OCI-LY7 (cell line): Measurements from ENCODE around the gene TMEM69. TPM values are rescaled to one million over a fixed set of nuclear protein-coding genes. Genes with fewer than 3 reads are reported as not detected.
"Not testable (repeated sequence)": the region's sequence is repeated elsewhere in the genome, so short reads cannot be mapped to it uniquely, and the experiment has no call there.

Experiments
- BruUV-seq: library from RNA; stranded (reverse); fragments of 400-500 nt; replicated peaks from 2 replicates; lab custom pipeline; 2021; lab: Mats Ljungman, UMichigan
- CTCF ChIA-PET: fragments of 300-600 bp; sonication (Branson Sonifier 250); formaldehyde crosslinking; loops from one replicate; lab custom pipeline; 2022; ENCODE audit warnings: antibody characterized with exemption; ENCODE audit not compliant: unreplicated experiment; lab: Charles Lee
- POLR2A ChIA-PET: fragments of 300-600 bp; sonication (Branson Sonifier 250); formaldehyde crosslinking; loops from one replicate; lab custom pipeline; 2022; ENCODE audit warnings: antibody characterized with exemption; lab: Charles Lee
- DNase-seq: peaks from one replicate; pipeline ENCODE4 v3.0.0-alpha.2; 2015; ENCODE audit warnings: low spot score
- H2AFZ ChIP-seq: fragments of 200-600 bp; sonication (generic), shearing (Covaris generic); 2 replicates; pipeline ENCODE4 v1.6.1; 2014; ENCODE audit warnings: mild to moderate bottlenecking, antibody characterized with exemption, low read length, moderate library complexity
- H3K27ac ChIP-seq: fragments of 200-600 bp; sonication (generic); 2 replicates; pipeline ENCODE4 v1.5.1; 2014; ENCODE audit warnings: mixed run types, low read depth, mild to moderate bottlenecking, moderate library complexity, low read length, inconsistent platforms; ENCODE audit not compliant: poor library complexity, severe bottlenecking
- H3K36me3 ChIP-seq: fragments of 200-600 bp; sonication (generic); 2 replicates; pipeline ENCODE4 v1.6.1; 2014; ENCODE audit warnings: mild to moderate bottlenecking, antibody characterized with exemption, low read length, moderate library complexity, mixed read lengths; ENCODE audit not compliant: insufficient read depth
- H3K4me1 ChIP-seq: fragments of 200-600 bp; sonication (generic); 2 replicates; pipeline ENCODE4 v1.5.1; 2014; ENCODE audit warnings: mild to moderate bottlenecking, low read length; ENCODE audit not compliant: insufficient read depth, poor library complexity, severe bottlenecking
- H3K4me2 ChIP-seq: fragments of 200-600 bp; sonication (generic); 2 replicates; pipeline ENCODE4 v1.6.1; 2014; ENCODE audit warnings: mild to moderate bottlenecking, low read length
- H3K4me3 ChIP-seq: fragments of 200-600 bp; sonication (generic); 2 replicates; pipeline ENCODE4 v1.5.1; 2014; ENCODE audit warnings: mild to moderate bottlenecking, low read depth, low read length; ENCODE audit not compliant: poor library complexity, severe bottlenecking
- H3K79me2 ChIP-seq: fragments of 200-600 bp; sonication (generic); 2 replicates; pipeline ENCODE4 v1.6.1; 2016; ENCODE audit warnings: low read depth, mild to moderate bottlenecking, low read length, moderate library complexity, mixed read lengths; ENCODE audit not compliant: insufficient read depth
- H3K9me2 ChIP-seq: fragments of 200-600 bp; sonication (generic); 2 replicates; pipeline ENCODE4 v1.6.1; 2016; ENCODE audit warnings: mild to moderate bottlenecking, low read length, mixed read lengths; ENCODE audit not compliant: insufficient read depth
- H3K9me3 ChIP-seq: fragments of 200-600 bp; sonication (generic); 2 replicates; pipeline ENCODE4 v1.6.1; 2014; ENCODE audit warnings: mild to moderate bottlenecking, mixed run types, low read length, mixed read lengths
- H4K20me1 ChIP-seq: fragments of 200-600 bp; sonication (generic); 2 replicates; pipeline ENCODE4 v1.6.1; 2014; ENCODE audit warnings: mild to moderate bottlenecking, antibody characterized with exemption, low read length, moderate library complexity, mixed read lengths; ENCODE audit not compliant: insufficient read depth
- EZH2phosphoT487 ChIP-seq: fragments of 200-600 bp; sonication (generic); IDR thresholded peaks from 2 replicates; pipeline ENCODE4 v1.6.1; 2018; ENCODE audit warnings: low read depth, borderline replicate concordance, mild to moderate bottlenecking, mixed run types, antibody characterized with exemption, low read length, moderate library complexity, mixed read lengths
- intact Hi-C: fragments of 100-400 bp; cut with micrococcal nuclease; formaldehyde crosslinking; loops from one replicate; pipeline ENCODE4 v1.10.0; 2022; ENCODE audit not compliant: unreplicated experiment
- total RNA-seq, 2 experiments: library from RNA; depleted of rRNA in 1 of 2; stranded (reverse); fragments of >200 nt in 1 of 2; shearing (Covaris generic) in 1 of 2; gene quantifications; 2 replicates each; pipeline ENCODE4 v1.2.3, GENCODE V29; 2014 to 2022
- TF ChIP-seq, protein P1 (sequence below): fragments of 200-600 bp; sonication (generic); conservative IDR thresholded peaks from 2 replicates; pipeline ENCODE4 v1.5.1; 2014; ENCODE audit warnings: mild to moderate bottlenecking, antibody characterized with exemption, low read length, moderate library complexity, mixed read lengths

TMEM69 gene
- total RNA-seq, 2 experiments from 2014 or later: 35.8 to 42.2 TPM

DNA sequence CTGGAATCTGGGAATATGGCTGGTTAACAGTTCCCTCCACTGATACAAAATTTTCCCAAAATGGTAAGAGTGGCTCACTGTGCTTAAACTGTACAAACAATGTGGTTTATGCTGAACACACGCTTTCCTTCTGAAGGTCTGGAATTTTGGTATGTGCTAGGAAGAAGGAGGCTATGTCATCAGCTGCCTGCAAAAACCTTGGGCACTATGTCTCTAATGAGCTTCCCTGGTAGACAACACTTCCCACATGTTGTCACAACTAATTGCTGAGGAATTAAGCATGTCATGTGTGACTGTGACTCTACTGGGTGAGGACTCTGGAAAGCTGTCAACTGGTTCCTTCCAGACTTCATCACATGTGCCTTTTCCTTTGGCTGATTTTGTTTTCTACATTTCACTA, 33.2 kb downstream of the TMEM69 start:
- CTCF ChIA-PET: no interaction called here
- intact Hi-C loops: no loop called here

GRCh38 chr1:45722809-45723208, 34.8 kb downstream of the TMEM69 start:
- Histone ChIP-seq H4K20me1 (no peaks in the 10 kb centered on the region), H3K4me1 (no peaks in the 10 kb centered on the region), H3K27ac (no peak overlapping the region), H2AFZ (no peak overlapping the region), H3K9me2 (no peaks in the 10 kb centered on the region), H3K4me3 (no peak overlapping the region), H3K36me3 (no peaks in the 10 kb centered on the region), H3K79me2 (no peaks in the 10 kb centered on the region), H3K4me2 (no peak overlapping the region), H3K9me3 (no peaks in the 10 kb centered on the region)
- ChIA-PET CTCF (no interaction called here), POLR2A (no interaction called here)
- TF ChIP-seq, protein P1, sequence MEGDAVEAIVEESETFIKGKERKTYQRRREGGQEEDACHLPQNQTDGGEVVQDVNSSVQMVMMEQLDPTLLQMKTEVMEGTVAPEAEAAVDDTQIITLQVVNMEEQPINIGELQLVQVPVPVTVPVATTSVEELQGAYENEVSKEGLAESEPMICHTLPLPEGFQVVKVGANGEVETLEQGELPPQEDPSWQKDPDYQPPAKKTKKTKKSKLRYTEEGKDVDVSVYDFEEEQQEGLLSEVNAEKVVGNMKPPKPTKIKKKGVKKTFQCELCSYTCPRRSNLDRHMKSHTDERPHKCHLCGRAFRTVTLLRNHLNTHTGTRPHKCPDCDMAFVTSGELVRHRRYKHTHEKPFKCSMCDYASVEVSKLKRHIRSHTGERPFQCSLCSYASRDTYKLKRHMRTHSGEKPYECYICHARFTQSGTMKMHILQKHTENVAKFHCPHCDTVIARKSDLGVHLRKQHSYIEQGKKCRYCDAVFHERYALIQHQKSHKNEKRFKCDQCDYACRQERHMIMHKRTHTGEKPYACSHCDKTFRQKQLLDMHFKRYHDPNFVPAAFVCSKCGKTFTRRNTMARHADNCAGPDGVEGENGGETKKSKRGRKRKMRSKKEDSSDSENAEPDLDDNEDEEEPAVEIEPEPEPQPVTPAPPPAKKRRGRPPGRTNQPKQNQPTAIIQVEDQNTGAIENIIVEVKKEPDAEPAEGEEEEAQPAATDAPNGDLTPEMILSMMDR: no peak
- intact Hi-C loops: no loop called here
- DNase-seq: no peak
- BruUV-seq: no TSS peak

More for the DNA sequence above, 33.2 kb downstream of the TMEM69 start:
- H3K9me2 ChIP-seq: no peaks in the 10 kb centered on the region
- no peak overlapping the region for H3K4me3 ChIP-seq
- no peak overlapping the region for H2AFZ ChIP-seq
- H3K27ac ChIP-seq: no peak overlapping the region
- H4K20me1 ChIP-seq: no peaks in the 10 kb centered on the region
- H3K9me3 ChIP-seq: no peaks in the 10 kb centered on the region
- H3K4me1 ChIP-seq: no peaks in the 10 kb centered on the region
- DNase-seq: no peak
- TF ChIP-seq, protein P1: no peak
- no peak for TF ChIP-seq EZH2phosphoT487
- H3K4me2 ChIP-seq: no peak overlapping the region
- no peaks in the 10 kb centered on the region for H3K79me2 ChIP-seq
- no peaks in the 10 kb centered on the region for H3K36me3 ChIP-seq
- POLR2A ChIA-PET: interaction anchor here (0.6 kb wide), 1 partner anchor 418 kb away, joined by 4 read pairs; no protein-coding TSS in a partner anchor
- BruUV-seq: no TSS peak

DNA sequence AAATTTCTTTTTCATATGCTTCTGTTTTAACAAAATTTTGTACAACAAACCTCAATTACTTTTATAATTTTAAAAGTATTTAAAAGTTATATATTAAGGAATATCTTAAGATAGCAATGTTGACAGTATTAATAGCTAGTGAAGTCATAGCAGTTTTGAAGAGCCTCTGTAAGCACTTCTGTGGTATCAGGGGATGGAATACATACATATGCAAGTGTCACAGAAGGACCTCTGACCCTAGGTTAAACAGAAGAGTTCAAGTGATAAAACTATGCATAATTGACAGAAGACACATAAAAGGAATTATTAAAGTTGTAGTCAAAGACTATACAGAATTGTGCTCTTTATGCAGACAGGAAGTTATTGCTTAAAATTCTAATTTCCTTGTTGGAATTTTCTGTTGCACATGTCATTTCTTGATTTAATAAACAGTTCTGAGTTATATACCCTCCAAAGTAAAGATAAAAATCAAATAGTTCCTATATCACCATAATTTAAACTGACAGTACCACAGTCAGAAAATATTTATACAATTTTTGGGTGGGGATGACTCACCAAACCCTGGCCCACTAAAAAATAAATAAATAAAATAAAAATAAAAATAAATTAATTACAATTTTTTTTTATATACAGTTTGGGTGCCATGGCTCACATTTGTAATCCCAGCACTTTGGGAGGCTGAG, 35.4 kb downstream of the TMEM69 start:
- Histone ChIP-seq H2AFZ (no peak overlapping the region), H3K9me2 (no peaks in the 10 kb centered on the region), H3K4me2 (no peak overlapping the region), H3K9me3 (no peaks in the 10 kb centered on the region), H4K20me1 (no peaks in the 10 kb centered on the region), H3K4me1 (no peaks in the 10 kb centered on the region), H3K27ac (no peak overlapping the region), H3K36me3 (no peaks in the 10 kb centered on the region), H3K79me2 (no peaks in the 10 kb centered on the region), H3K4me3 (no peak overlapping the region)
- CTCF ChIA-PET: no interaction called here
- no peak for TF ChIP-seq EZH2phosphoT487
- TF ChIP-seq, protein P1: no peak
- no TSS peak for BruUV-seq
- POLR2A ChIA-PET: interaction anchor here (0.6 kb wide), 1 partner anchor 1084 kb away, joined by 3 read pairs; no protein-coding TSS in a partner anchor
- DNase-seq: no peak
- intact Hi-C loops: no loop called here

GRCh38 chr1:45726007-45726406, 38.0 kb downstream of the TMEM69 start:
- H3K79me2 ChIP-seq, H3K9me2 ChIP-seq, H3K9me3 ChIP-seq, DNase-seq, intact Hi-C loops, H4K20me1 ChIP-seq, H3K36me3 ChIP-seq, H3K4me3 ChIP-seq, CTCF ChIA-PET, BruUV-seq, H3K4me2 ChIP-seq, H3K27ac ChIP-seq, H2AFZ ChIP-seq, H3K4me1 ChIP-seq: not testable (repeated sequence)
- POLR2A ChIA-PET: interaction anchor here (0.6 kb wide), 1 partner anchor 225 kb away, joined by 9 read pairs; no protein-coding TSS in a partner anchor
